Measurements from ENCODE around the gene SLC31A1.

Gene SLC31A1

DNA sequence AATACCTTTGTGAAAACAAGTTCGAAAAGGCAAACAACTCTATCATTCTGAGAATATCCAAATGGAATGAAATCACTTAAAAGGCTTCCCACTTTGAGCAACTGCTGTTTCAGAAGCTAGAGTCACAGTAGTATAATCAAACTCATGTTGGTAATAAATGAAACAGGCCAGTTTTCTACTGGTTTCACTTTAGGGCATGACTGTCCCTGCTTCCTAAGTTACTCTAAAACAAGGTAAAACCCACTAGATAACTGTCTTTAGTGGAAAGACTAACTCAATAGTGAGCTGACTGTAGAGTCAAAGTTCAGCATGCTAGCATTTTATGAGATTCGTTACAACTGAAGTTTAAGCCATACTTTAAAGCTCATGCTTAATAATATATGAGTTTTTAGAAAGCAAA is 48.0 kb downstream of the SLC31A1 start:
- TF ChIP-seq NFIC (IDR thresholded peaks at IDR 0.05) (no peak), CREB1 (IDR thresholded peaks at IDR 0.05; ENCODE audit: low read depth) (no peak), TCF12 (IDR thresholded peaks at IDR 0.05; ENCODE audit: low read depth) (no peak), FOXM1 (IDR thresholded peaks at IDR 0.05; ENCODE audit: borderline replicate concordance, low read depth) (no peak), TEAD4 (IDR thresholded peaks at IDR 0.05) (no peak), CEBPB (IDR thresholded peaks at IDR 0.05) (no peak), ZBTB7A (IDR thresholded peaks at IDR 0.05; ENCODE audit: low read depth) (no peak), YY1 (IDR thresholded peaks at IDR 0.05; ENCODE audit: low read depth) (no peak)
- TF ChIP-seq, protein P1, sequence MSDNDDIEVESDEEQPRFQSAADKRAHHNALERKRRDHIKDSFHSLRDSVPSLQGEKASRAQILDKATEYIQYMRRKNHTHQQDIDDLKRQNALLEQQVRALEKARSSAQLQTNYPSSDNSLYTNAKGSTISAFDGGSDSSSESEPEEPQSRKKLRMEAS (IDR thresholded peaks at IDR 0.05) = no peak
- TF ChIP-seq, protein P2, sequence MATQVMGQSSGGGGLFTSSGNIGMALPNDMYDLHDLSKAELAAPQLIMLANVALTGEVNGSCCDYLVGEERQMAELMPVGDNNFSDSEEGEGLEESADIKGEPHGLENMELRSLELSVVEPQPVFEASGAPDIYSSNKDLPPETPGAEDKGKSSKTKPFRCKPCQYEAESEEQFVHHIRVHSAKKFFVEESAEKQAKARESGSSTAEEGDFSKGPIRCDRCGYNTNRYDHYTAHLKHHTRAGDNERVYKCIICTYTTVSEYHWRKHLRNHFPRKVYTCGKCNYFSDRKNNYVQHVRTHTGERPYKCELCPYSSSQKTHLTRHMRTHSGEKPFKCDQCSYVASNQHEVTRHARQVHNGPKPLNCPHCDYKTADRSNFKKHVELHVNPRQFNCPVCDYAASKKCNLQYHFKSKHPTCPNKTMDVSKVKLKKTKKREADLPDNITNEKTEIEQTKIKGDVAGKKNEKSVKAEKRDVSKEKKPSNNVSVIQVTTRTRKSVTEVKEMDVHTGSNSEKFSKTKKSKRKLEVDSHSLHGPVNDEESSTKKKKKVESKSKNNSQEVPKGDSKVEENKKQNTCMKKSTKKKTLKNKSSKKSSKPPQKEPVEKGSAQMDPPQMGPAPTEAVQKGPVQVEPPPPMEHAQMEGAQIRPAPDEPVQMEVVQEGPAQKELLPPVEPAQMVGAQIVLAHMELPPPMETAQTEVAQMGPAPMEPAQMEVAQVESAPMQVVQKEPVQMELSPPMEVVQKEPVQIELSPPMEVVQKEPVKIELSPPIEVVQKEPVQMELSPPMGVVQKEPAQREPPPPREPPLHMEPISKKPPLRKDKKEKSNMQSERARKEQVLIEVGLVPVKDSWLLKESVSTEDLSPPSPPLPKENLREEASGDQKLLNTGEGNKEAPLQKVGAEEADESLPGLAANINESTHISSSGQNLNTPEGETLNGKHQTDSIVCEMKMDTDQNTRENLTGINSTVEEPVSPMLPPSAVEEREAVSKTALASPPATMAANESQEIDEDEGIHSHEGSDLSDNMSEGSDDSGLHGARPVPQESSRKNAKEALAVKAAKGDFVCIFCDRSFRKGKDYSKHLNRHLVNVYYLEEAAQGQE (IDR thresholded peaks at IDR 0.05; ENCODE audit: low read depth) = no peak

DNA sequence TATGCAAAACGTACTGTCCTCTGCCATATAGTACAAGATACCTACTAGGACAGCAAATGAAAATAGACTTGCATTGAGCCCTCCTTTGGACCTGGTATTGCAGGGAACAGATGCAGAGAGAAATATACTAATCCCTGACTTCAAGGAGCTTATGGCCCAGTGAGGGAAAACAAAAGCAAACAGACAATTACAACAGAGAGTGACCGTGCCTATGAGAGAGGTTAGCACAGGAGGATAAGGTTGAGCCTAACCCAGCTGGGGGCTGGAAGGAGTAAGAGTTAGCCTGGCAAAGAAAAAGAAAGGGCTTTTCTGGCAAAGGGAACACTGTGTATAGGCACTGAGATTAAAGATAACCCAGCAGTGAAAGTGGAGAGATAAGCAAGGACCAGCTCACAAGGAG is 48.5 kb downstream of the SLC31A1 start:
- TF ChIP-seq CEBPB (IDR thresholded peaks at IDR 0.05) (no peak), FOXM1 (IDR thresholded peaks at IDR 0.05; ENCODE audit: borderline replicate concordance, low read depth) (no peak), NFIC (IDR thresholded peaks at IDR 0.05) (no peak), EGR1 (IDR thresholded peaks at IDR 0.05) (no peak)
- TF ChIP-seq, protein P2 (IDR thresholded peaks at IDR 0.05; ENCODE audit: low read depth) = no peak

DNA sequence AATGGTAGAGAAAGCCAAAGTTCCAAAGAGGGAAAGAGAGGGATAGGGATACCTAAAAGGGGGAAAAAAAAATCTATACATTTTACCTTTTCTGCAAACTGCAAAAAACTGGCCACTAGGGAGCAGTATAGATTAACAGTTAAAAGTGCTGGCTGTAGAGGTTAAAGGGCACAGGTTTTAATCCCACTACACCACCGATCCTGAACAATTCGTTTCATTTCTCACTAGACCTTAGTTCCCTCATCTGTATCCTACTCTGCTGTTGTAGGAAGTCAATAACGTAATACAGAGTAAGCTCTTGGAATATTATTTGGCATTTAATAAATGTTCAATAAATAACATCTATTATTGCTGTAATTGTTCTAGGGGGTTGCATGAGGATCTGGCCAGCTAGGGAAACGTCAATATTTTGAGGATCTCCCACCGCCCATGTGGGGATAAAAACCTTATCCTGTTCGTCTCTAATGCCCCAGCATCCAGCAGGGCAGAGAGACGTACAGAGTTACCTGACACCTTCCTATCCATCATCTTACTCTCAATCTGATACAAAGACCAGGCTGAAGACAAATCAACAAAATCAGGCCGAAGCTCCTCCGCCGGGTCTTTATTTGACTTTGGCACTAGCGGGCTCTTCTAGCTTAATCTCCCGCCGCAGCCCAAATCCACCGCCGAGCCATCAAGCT is 53.3 kb downstream of the SLC31A1 start:
- peak; percentile 60 for TF ChIP-seq RAD21 (IDR thresholded peaks at IDR 0.05; ENCODE audit: low read depth)
- TF ChIP-seq FOXM1 (IDR thresholded peaks at IDR 0.05; ENCODE audit: borderline replicate concordance, low read depth) = no peak

DNA sequence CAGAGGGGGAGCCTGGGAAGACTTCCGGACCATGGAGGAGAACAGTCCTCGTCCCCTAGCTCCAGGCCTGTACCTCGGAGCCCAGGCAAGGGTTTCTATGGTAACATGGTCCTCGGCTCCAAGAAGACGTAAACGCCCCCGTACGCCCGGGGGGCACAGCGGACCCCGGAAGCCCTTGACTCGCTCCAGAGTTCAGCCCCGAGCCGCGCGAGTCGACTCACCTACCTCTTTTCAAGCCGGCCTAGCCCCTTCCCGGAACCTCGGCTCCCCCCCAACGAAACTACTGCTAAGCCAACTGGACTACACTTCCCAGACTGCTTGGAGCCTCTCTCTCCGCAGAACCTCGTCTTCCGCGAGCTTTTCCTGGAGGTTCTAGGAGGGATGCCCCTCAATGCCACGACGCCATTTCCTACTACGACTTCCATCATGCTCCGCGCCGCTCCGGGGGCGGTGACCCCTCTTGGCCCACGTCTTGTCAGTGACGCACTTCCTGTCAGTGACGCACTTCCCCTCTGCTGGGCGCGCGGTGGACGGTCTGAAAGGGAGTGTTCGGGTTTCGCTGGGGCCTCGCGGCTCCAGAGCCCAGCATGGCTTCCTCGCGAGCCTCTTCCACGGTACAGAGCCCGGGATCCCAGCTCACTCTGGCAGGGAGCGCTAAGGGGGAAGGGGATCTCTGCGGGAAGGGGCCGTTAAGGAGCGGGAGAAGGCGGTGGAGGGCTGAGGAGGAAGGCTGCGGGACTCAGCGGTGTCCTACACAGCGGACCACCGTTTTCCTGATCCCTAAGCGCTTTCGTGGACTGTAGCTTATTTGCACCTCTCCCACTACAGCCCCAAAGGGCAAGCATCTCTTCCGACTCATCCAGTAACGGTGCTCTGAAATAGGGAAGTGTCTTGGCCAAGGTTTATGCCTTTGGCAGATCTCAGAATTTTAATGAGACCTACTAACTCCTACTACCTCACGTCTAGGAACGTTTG is 54.1 kb downstream of the SLC31A1 start, which contains the start of the genes CDC26 and PRPF4:
CDC26 (minus strand) TSS at position 416 of the 975 bp plus-strand sequence. CDS start 3,065 bp downstream, outside the sequence.
PRPF4 (plus strand) TSS at position 502 of the 975 bp plus-strand sequence; CDS start at position 588, 86 bp downstream.
- TF ChIP-seq ZBTB7A (IDR thresholded peaks at IDR 0.05; ENCODE audit: low read depth) (no peak), YY1 (IDR thresholded peaks at IDR 0.05; ENCODE audit: low read depth) (peak; percentile 88), EP300 (IDR thresholded peaks at IDR 0.05; ENCODE audit: borderline replicate concordance) (no peak), NFIC (IDR thresholded peaks at IDR 0.05) (peak; percentile 77), TEAD4 (IDR thresholded peaks at IDR 0.05) (no peak), CEBPB (IDR thresholded peaks at IDR 0.05) (no peak), TAF1 (IDR thresholded peaks at IDR 0.05; ENCODE audit: low read depth) (peak; percentile 91), EGR1 (IDR thresholded peaks at IDR 0.05) (peak; percentile 97), FOXM1 (IDR thresholded peaks at IDR 0.05; ENCODE audit: borderline replicate concordance, low read depth) (no peak), RAD21 (IDR thresholded peaks at IDR 0.05; ENCODE audit: low read depth) (no peak), CREB1 (IDR thresholded peaks at IDR 0.05; ENCODE audit: low read depth) (peak; percentile 96), TCF12 (IDR thresholded peaks at IDR 0.05; ENCODE audit: low read depth) (peak; percentile 75)
- TF ChIP-seq, protein P2 (IDR thresholded peaks at IDR 0.05; ENCODE audit: low read depth) = no peak
- TF ChIP-seq, protein P1 (IDR thresholded peaks at IDR 0.05) = peak; percentile 86
- TF ChIP-seq, protein P3, sequence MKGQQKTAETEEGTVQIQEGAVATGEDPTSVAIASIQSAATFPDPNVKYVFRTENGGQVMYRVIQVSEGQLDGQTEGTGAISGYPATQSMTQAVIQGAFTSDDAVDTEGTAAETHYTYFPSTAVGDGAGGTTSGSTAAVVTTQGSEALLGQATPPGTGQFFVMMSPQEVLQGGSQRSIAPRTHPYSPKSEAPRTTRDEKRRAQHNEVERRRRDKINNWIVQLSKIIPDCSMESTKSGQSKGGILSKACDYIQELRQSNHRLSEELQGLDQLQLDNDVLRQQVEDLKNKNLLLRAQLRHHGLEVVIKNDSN (IDR thresholded peaks at IDR 0.05) = no peak; the same call in 1 of the 2 replicates

Data from Ishikawa (cell line).